Stomach (tissue), 9 donors: ENCODE results near the gene FNDC3B. TPM values are rescaled to one million over a fixed set of nuclear protein-coding genes. Genes with fewer than 3 reads are reported as not detected.

Experiments
- DNase-seq, 2 donors: peaks; one replicate each; pipeline versions ENCODE4 v3.0.0 to v3.0.0-alpha.2; 2013 to 2019
- H3K27ac ChIP-seq, 5 donors: fragments of 200-600 bp in 4 of 5; sonication (generic) in 4 of 5; one replicate each; pipeline ENCODE4 v1.5.1; 2013 to 2019; ENCODE audit warnings: mild to moderate bottlenecking in 1 of 5, moderate library complexity in 1 of 5
- H3K27me3 ChIP-seq, 3 donors: fragments of 200-600 bp; sonication (generic); one replicate each; pipeline ENCODE4 v1.5.1; 2017 to 2019; ENCODE audit warnings: mixed run types in 1 of 3
- H3K36me3 ChIP-seq, 4 donors: fragments of 200-600 bp; sonication (generic); 1 replicate in 3 of 4; 2 replicates in 1 of 4; pipeline ENCODE4 v1.5.1; 2016 to 2019
- H3K4me1 ChIP-seq, 4 donors: fragments of 200-600 bp; sonication (generic); one replicate each; pipeline ENCODE4 v1.5.1; 2016 to 2019
- H3K4me3 ChIP-seq, 4 donors: fragments of 200-600 bp; sonication (generic) in 3 of 4; one replicate each; pipeline ENCODE4 v1.5.1; 2016 to 2019; ENCODE audit warnings: mild to moderate bottlenecking in 1 of 4
- H3K9me3 ChIP-seq, 4 donors: fragments of 200-600 bp; sonication (generic); one replicate each; pipeline ENCODE4 v1.5.1; 2016 to 2019
- CTCF ChIP-seq, 7 experiments: fragments of 450-650 bp in 4 of 7; fragments of 200-600 bp in 3 of 7; sonication (generic) in 3 of 7; IDR thresholded peaks; one replicate each; pipeline ENCODE4 v1.5.1; 2016 to 2019; ENCODE audit warnings: antibody characterized with exemption in 7 of 7, control low read depth in 2 of 7, mild to moderate bottlenecking in 1 of 7
- EP300 ChIP-seq: sonication (generic); formaldehyde crosslinking; IDR thresholded peaks from one replicate; pipeline ENCODE4 v1.6.1; 2017; ENCODE audit warnings: antibody characterized with exemption
- POLR2A ChIP-seq, 4 donors: fragments of 450-650 bp; IDR thresholded peaks; one replicate each; pipeline ENCODE4 v1.6.1; 2016; ENCODE audit warnings: antibody characterized with exemption in 4 of 4, control low read depth in 2 of 4, mild to moderate bottlenecking in 1 of 4, moderate library complexity in 1 of 4
- POLR2AphosphoS5 ChIP-seq, 3 donors: sonication (generic); formaldehyde crosslinking; IDR thresholded peaks; one replicate each; pipeline ENCODE4 v1.6.1; 2016; ENCODE audit warnings: antibody characterized with exemption in 3 of 3
- WGBS, 5 donors: extraction: QIAGEN DNeasy Blood & Tissue Kit in 3 of 5; methylation state at CpG; one replicate each; pipeline versions ENCODE4 v1.1.5 to v1.1.7; 2013 to 2018; 5-methylcytosine and 5-hydroxymethylcytosine counted together
- intact Hi-C: fragments of 100-400 bp; cut with DNase I; formaldehyde crosslinking; loops from one replicate; pipeline ENCODE4 v1.15.1; 2023; ENCODE audit warnings: low total_unique reads
- polyA plus RNA-seq, 3 donors: library from polyadenylated mRNA; stranded (reverse); fragments of 200-250 nt; gene quantifications; one replicate each; pipeline ENCODE4 v1.2.3, GENCODE V29; 2013
- total RNA-seq, 5 donors: library from RNA; depleted of rRNA; stranded (reverse); fragments of >200 nt; gene quantifications; one replicate each; pipeline versions ENCODE4 v1.1.0 to v1.2.3, GENCODE V29; 2014 to 2016
- donor health status: healthy with polysubstance abuse.
- donor health status: Bipolar disorder and iron deficiency.
- donor health status: healthy.

The FNDC3B gene
- total and polyA plus RNA-seq, 8 donors: 6.0 to 229 (median 53.7) TPM

- intact Hi-C loops: no loop called here
- Histone ChIP-seq H3K27me3 (no peaks in the 10 kb centered on the region), H3K27ac (peak overlapping the region in 3 of 5 donors; percentile 62 to 73 (median 70)), H3K9me3 (no peaks in the 10 kb centered on the region), H3K36me3 (peaks cover 0 to 6% (median 0%) of the 10 kb centered on the region in 4 donors), H3K4me1 (peaks cover 21 to 87% (median 65%) of the 10 kb centered on the region in 4 donors), H3K4me3 (no peak overlapping the region)
- WGBS, 5 donors: 74 to 79% (median 75%) methylated on average over 7 of the region's 7 CpGs
- TF ChIP-seq POLR2A (IDR thresholded peaks at IDR 0.05): no peak
- no peak for TF ChIP-seq POLR2AphosphoS5 (IDR thresholded peaks at IDR 0.05)
- TF ChIP-seq CTCF (IDR thresholded peaks at IDR 0.05): no peak
- TF ChIP-seq EP300: no peak
- no peak for DNase-seq
Measured at GRCh38 chr3:172066880-172067796, 27.8 kb downstream of the FNDC3B start.

GRCh38 chr3:172067837-172068440 is 28.6 kb downstream of the FNDC3B start:
- TF ChIP-seq CTCF (IDR thresholded peaks at IDR 0.05) (no peak), EP300 (no peak), POLR2AphosphoS5 (IDR thresholded peaks at IDR 0.05) (no peak), POLR2A (IDR thresholded peaks at IDR 0.05) (no peak)
- Histone ChIP-seq H3K27me3 (no peaks in the 10 kb centered on the region), H3K9me3 (no peaks in the 10 kb centered on the region), H3K27ac (peak overlapping the region in 3 of 5 donors; percentile 1 to 14 (median 11)), H3K4me1 (peaks cover 24 to 86% (median 65%) of the 10 kb centered on the region in 4 donors), H3K36me3 (peaks cover 0 to 6% (median 0%) of the 10 kb centered on the region in 4 donors), H3K4me3 (no peak overlapping the region)
- WGBS, 5 donors: 68 to 79% (median 73%) methylated on average over 6 of the region's 6 CpGs
- intact Hi-C loops: no loop called here
- no peak for DNase-seq

DNA sequence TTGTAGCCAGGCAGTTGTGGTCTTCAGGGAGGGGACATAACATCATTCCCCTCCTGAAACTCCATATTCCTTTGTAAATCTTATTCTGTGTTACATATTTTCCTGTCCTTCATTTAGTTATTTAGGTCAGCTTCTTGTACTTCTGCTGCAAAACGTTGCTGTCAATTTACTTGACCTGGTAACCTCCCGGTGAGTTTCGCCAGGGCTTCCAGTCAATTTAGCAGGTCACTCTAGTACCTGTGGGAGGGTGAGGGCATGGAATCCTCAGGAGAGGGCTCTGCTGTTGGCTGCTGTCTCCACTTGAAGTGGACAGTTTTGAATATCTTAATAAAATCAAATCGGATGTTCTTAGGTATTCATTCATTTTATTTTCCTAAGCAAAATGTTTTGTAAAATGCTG is 29.6 kb downstream of the FNDC3B start:
- DNase-seq: no peak
- peak overlapping the region in 2 of 5 donors; percentile 28 to 30 for H3K27ac ChIP-seq
- H3K4me3 ChIP-seq: no peak overlapping the region
- intact Hi-C loops: no loop called here
- 42 to 62% (median 55%) methylated on average over 4 of the region's 4 CpGs for WGBS, 5 donors
- H3K36me3 ChIP-seq: peaks cover 0 to 3% (median 0%) of the 10 kb centered on the region in 4 donors
- no peaks in the 10 kb centered on the region for H3K27me3 ChIP-seq
- H3K9me3 ChIP-seq: no peaks in the 10 kb centered on the region
- peaks cover 33 to 86% (median 72%) of the 10 kb centered on the region in 4 donors for H3K4me1 ChIP-seq
- TF ChIP-seq EP300: no peak
- TF ChIP-seq CTCF (IDR thresholded peaks at IDR 0.05): no peak
- no peak for TF ChIP-seq POLR2AphosphoS5 (IDR thresholded peaks at IDR 0.05)
- TF ChIP-seq POLR2A (IDR thresholded peaks at IDR 0.05): no peak

DNA sequence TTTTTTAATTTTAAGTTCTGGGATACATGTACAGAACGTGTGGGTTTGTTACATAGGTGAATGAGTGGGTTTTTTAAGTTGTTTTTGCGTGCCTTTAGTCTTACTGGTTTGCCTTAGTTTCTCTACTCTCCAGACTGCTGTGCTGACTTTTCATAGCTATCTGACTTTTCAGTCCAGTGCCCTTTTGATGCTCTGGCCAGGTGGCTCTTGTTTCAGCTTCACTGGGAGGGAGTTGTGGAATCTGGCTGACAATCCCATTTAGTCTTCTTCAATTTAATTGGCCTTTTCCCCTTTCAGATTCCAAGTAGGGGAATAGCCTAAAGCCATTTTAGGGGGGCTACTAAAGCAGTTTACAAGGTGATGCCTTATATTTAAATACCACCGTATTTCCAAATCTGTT is 30.1 kb downstream of the FNDC3B start:
- H3K27ac ChIP-seq: peak overlapping the region in 3 of 5 donors; percentile 28 to 51 (median 37)
- no peak for DNase-seq

More for the DNA sequence above, 30.1 kb downstream of the FNDC3B start:
- TF ChIP-seq CTCF (IDR thresholded peaks at IDR 0.05) (no peak), POLR2AphosphoS5 (IDR thresholded peaks at IDR 0.05) (no peak), POLR2A (IDR thresholded peaks at IDR 0.05) (no peak)
- H3K27me3 ChIP-seq: no peaks in the 10 kb centered on the region
- no peaks in the 10 kb centered on the region for H3K36me3 ChIP-seq
- intact Hi-C loops: no loop called here
- H3K9me3 ChIP-seq: no peaks in the 10 kb centered on the region
- H3K4me1 ChIP-seq: peaks cover 38 to 90% (median 75%) of the 10 kb centered on the region in 4 donors
- WGBS, 5 donors: 65 to 88% (median 77%) methylated on average over 3 of the region's 3 CpGs
- no peak overlapping the region for H3K4me3 ChIP-seq
